ENCODE results near the gene GGACT. TPM values are rescaled to one million over a fixed set of nuclear protein-coding genes. Genes with fewer than 3 reads are reported as not detected.

The GGACT gene
- total RNA-seq, 1 experiment from 2014 or later = 2.6 TPM

DNA sequence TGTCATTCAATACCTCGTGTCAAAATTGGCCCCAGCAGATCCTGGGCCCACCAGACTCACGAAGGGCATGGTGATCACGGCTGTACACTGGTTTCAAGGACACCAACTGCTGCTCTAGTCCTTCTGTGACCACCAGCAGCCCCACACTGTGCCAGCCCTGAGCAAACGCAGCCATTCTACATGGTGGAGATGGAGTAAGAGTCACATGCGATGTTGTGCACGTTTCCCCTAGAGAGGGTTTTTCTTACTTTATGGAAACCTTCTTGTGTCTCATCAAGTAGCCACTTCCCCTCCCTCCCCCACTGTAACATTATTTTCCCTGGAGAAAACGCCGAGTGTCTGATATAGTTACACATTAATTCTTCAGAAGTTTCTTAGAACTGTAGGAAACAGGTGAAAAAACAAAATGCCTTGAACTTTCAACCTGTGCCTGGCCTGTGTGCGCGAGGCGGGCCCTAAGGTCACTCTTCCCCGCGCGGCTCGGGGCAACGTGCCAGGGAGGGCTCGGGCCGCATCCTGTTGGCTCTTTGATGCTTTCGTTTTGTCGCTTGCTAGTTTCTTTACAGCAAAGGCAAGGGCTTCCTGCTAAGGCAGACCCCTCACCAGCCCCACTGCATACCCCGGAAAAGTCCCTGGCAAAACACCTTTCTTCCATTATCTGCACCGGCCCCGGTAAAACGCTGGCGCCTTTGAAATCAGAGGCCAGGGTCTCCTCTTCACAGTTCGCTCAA is 44.6 kb downstream of the GGACT start:
- CTCF ChIA-PET = no interaction called here
- H3K27ac Mint-ChIP-seq (ENCODE audit: unreplicated experiment) = no peak overlapping the region
- BruUV-seq (replicated peaks) = no TSS peak
- no peaks in the 10 kb centered on the region for H3K9me3 Mint-ChIP-seq (ENCODE audit: low read depth, unreplicated experiment)
- no peak for DNase-seq
- intact Hi-C loops (cut with micrococcal nuclease; ENCODE audit: unreplicated experiment) = no loop called here
- no peaks in the 10 kb centered on the region for H3K4me1 Mint-ChIP-seq (ENCODE audit: low read depth, unreplicated experiment)
- H3K36me3 Mint-ChIP-seq (ENCODE audit: insufficient read depth, unreplicated experiment) = no peaks in the 10 kb centered on the region
- H3K4me3 Mint-ChIP-seq (ENCODE audit: low read depth, unreplicated experiment) = no peak overlapping the region
- no peaks in the 10 kb centered on the region for H3K27me3 Mint-ChIP-seq (ENCODE audit: unreplicated experiment)
- TF ChIP-seq, protein P1, sequence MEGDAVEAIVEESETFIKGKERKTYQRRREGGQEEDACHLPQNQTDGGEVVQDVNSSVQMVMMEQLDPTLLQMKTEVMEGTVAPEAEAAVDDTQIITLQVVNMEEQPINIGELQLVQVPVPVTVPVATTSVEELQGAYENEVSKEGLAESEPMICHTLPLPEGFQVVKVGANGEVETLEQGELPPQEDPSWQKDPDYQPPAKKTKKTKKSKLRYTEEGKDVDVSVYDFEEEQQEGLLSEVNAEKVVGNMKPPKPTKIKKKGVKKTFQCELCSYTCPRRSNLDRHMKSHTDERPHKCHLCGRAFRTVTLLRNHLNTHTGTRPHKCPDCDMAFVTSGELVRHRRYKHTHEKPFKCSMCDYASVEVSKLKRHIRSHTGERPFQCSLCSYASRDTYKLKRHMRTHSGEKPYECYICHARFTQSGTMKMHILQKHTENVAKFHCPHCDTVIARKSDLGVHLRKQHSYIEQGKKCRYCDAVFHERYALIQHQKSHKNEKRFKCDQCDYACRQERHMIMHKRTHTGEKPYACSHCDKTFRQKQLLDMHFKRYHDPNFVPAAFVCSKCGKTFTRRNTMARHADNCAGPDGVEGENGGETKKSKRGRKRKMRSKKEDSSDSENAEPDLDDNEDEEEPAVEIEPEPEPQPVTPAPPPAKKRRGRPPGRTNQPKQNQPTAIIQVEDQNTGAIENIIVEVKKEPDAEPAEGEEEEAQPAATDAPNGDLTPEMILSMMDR (IDR thresholded peaks at IDR 0.05; ENCODE audit: unreplicated experiment) = no peak

DNA sequence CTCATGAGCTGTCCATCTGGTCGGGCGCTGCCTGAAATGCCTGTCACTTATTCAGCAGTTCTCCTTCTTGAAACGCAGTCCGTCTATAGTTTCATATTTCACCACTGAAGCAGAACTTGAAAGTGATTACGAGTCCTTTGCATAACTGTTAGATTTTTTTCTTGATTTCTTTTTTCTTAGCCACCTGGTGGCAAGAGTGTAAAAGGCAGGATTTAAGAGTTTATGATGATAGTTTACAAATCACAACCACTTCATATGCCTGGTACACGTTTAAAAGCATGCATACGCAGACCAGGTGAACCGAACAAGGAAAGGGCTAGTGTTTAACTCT is 45.8 kb downstream of the GGACT start:
- Mint-ChIP-seq H3K27ac (ENCODE audit: unreplicated experiment) (no peak overlapping the region), H3K27me3 (ENCODE audit: unreplicated experiment) (no peaks in the 10 kb centered on the region), H3K4me3 (ENCODE audit: low read depth, unreplicated experiment) (no peak overlapping the region), H3K9me3 (ENCODE audit: low read depth, unreplicated experiment) (no peaks in the 10 kb centered on the region), H3K36me3 (ENCODE audit: insufficient read depth, unreplicated experiment) (no peaks in the 10 kb centered on the region), H3K4me1 (ENCODE audit: low read depth, unreplicated experiment) (no peaks in the 10 kb centered on the region)
- no peak for DNase-seq
- TF ChIP-seq, protein P1 (IDR thresholded peaks at IDR 0.05; ENCODE audit: unreplicated experiment) = no peak
- CTCF ChIA-PET = no interaction called here
- BruUV-seq (replicated peaks) = no TSS peak
- intact Hi-C loops (cut with micrococcal nuclease; ENCODE audit: unreplicated experiment) = no loop called here

DNA sequence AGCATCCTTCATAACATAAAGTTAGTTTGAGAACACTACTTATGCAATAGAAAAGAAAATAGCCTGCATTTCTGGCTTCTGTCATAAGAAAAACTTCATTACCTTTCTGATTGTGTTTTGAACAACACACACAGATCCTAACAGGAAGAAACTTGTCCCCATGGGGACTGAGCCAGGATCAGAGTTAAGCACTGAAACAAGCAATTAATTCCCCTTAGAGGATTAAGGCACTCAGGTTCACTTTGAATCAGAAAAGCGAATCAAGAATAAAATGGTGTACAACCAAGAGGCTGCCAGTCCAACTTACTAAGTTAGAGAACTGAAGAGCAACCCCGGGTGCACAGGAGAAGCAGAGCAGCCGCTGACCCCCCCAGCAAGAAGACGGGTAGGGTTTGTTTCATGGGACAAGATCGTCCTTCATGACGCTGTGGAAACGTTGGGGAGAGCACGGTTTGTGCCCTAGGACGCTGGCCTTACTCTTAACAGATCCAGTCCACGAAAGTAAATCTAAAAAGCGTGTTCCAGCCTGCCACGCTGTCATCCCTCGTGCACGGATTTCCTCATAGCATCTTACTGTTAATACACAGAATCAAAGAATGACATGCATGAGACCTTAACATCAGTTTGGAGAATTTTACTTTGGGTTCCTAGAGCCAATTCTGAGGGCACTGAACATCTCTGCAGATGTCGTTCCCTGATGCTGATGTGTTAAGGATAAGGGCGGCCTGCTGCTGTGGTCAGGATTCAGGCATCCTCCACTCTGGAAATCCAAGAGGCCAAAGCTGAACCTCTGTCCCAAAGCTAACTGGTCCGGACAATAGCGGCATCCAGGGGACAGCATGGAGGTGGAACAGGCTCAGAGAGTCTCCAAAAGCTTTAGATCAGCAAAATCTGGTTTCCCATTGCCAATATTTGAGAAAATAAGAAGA is 46.4 kb downstream of the GGACT start:
- H3K27ac Mint-ChIP-seq (ENCODE audit: unreplicated experiment) = no peak overlapping the region
- no TSS peak for BruUV-seq (replicated peaks)
- H3K36me3 Mint-ChIP-seq (ENCODE audit: insufficient read depth, unreplicated experiment) = no peaks in the 10 kb centered on the region
- CTCF ChIA-PET = no interaction called here
- TF ChIP-seq, protein P1 (IDR thresholded peaks at IDR 0.05; ENCODE audit: unreplicated experiment) = no peak
- no peaks in the 10 kb centered on the region for H3K27me3 Mint-ChIP-seq (ENCODE audit: unreplicated experiment)
- DNase-seq = no peak
- H3K9me3 Mint-ChIP-seq (ENCODE audit: low read depth, unreplicated experiment) = no peaks in the 10 kb centered on the region
- H3K4me1 Mint-ChIP-seq (ENCODE audit: low read depth, unreplicated experiment) = no peaks in the 10 kb centered on the region
- intact Hi-C loops (cut with micrococcal nuclease; ENCODE audit: unreplicated experiment) = no loop called here
- H3K4me3 Mint-ChIP-seq (ENCODE audit: low read depth, unreplicated experiment) = no peak overlapping the region

DNA sequence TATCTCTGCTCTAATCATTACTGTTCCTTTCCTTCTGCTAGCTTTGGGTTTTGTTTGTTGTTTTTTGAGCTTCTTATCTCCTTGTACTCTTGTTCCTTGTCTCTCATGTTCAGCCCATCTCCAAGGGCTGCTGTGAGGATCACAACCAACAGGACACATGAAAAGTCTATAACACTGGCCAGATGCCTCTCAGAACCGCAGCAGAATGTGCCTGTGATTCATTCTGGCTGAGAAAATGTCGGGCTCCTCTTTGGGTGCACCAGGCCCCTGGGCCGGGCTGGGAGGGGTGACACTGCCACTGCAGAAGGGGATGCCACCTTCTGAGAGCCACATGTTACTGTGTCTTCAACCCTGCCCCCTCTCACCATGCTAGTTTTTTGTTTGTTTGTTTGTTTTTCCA is 48.0 kb downstream of the GGACT start:
- Mint-ChIP-seq H3K36me3 (ENCODE audit: insufficient read depth, unreplicated experiment) (no peaks in the 10 kb centered on the region), H3K27me3 (ENCODE audit: unreplicated experiment) (no peaks in the 10 kb centered on the region), H3K4me1 (ENCODE audit: low read depth, unreplicated experiment) (no peaks in the 10 kb centered on the region), H3K27ac (ENCODE audit: unreplicated experiment) (no peak overlapping the region), H3K4me3 (ENCODE audit: low read depth, unreplicated experiment) (no peak overlapping the region), H3K9me3 (ENCODE audit: low read depth, unreplicated experiment) (no peaks in the 10 kb centered on the region)
- CTCF ChIA-PET = no interaction called here
- intact Hi-C loops (cut with micrococcal nuclease; ENCODE audit: unreplicated experiment) = no loop called here
- no peak for DNase-seq
- TF ChIP-seq, protein P1 (IDR thresholded peaks at IDR 0.05; ENCODE audit: unreplicated experiment) = no peak
- BruUV-seq (replicated peaks) = no TSS peak

Measured in Calu3 (cell line).